Endometrial microvascular endothelial cells (primary cell): Measurements from ENCODE around the gene PCDHB9. TPM values are rescaled to one million over a fixed set of nuclear protein-coding genes. Genes with fewer than 3 reads are reported as not detected.
"Not testable (repeated sequence)": the region's sequence is repeated elsewhere in the genome, so short reads cannot be mapped to it uniquely, and the experiment has no call there.

Source experiments
- in situ Hi-C: cut with HindIII; loops from 2 replicates; pipeline ENCODE4 v1.10.0; 2017; ENCODE audit warnings: low sequenced_read_pairs, low pct_unique_long_range_greater_than_20kb; ENCODE audit errors: inconsistent ontology term
- total RNA-seq: library from RNA; depleted of rRNA; stranded (reverse); fragments of >200 nt; gene quantifications from one replicate; pipeline ENCODE4 v1.2.3, GENCODE V29; 2015; ENCODE audit errors: inconsistent ontology term

Gene PCDHB9
- total RNA-seq, 1 donor from 2014 or later, result not detected

- in situ Hi-C loops, result no loop called here
These were observed 4.7 kb upstream of the PCDHB9 start, which contains the start of gene PCDHB16 for GRCh38 chr5:141182248-141182647. Gene PCDHB16 (plus strand): TSS chr5:141182387. CDS start chr5:141182560, 173 bp downstream.

- in situ Hi-C loops, result not testable (repeated sequence)
These were observed 2.7 kb upstream of the PCDHB9 start for GRCh38 chr5:141184117-141184855.

- in situ Hi-C loops, result not testable (repeated sequence)
These were observed 1.7 kb downstream of the PCDHB9 start for GRCh38 chr5:141188682-141189081.

- in situ Hi-C loops, result not testable (repeated sequence)
These were observed 2.2 kb downstream of the PCDHB9 start for GRCh38 chr5:141189131-141189530.

GRCh38 chr5:141192110-141192725, 5.3 kb downstream of the PCDHB9 start, which contains the start of gene PCDHB10:
Gene PCDHB10 (plus strand): TSS chr5:141192353. CDS start chr5:141192553, 200 bp downstream.
- in situ Hi-C loops, result no loop called here

GRCh38 chr5:141194332-141194731, 7.4 kb downstream of the PCDHB9 start:
- in situ Hi-C loops, result not testable (repeated sequence)

GRCh38 chr5:141196363-141196762, 9.4 kb downstream of the PCDHB9 start:
- in situ Hi-C loops, result no loop called here

GRCh38 chr5:141199359-141200235, 12.6 kb downstream of the PCDHB9 start, which contains the start of gene PCDHB11:
Gene PCDHB11 (plus strand): TSS chr5:141199627. CDS start chr5:141199775, 148 bp downstream.
- in situ Hi-C loops, result no loop called here

- in situ Hi-C loops, result not testable (repeated sequence)
These were observed 14.2 kb downstream of the PCDHB9 start for GRCh38 chr5:141201126-141201525.

- in situ Hi-C loops, result not testable (repeated sequence)
These were observed 14.7 kb downstream of the PCDHB9 start for GRCh38 chr5:141201646-141202045.

GRCh38 chr5:141208478-141208877, 21.5 kb downstream of the PCDHB9 start, which contains the start of gene PCDHB12:
Gene PCDHB12 (plus strand): TSS chr5:141208719. CDS start chr5:141208908, 189 bp downstream.
- in situ Hi-C loops, result no loop called here

- in situ Hi-C loops, result not testable (repeated sequence)
These were observed 23.3 kb downstream of the PCDHB9 start for GRCh38 chr5:141210281-141210680.

GRCh38 chr5:141210849-141211248, 23.9 kb downstream of the PCDHB9 start:
- in situ Hi-C loops, result not testable (repeated sequence)

GRCh38 chr5:141213656-141214339, 26.8 kb downstream of the PCDHB9 start, which contains the start of gene PCDHB13:
Gene PCDHB13 (plus strand): TSS chr5:141213919. CDS start chr5:141214124, 205 bp downstream.
- in situ Hi-C loops, result not testable (repeated sequence)

GRCh38 chr5:141214583-141214982, 27.6 kb downstream of the PCDHB9 start:
- in situ Hi-C loops, result not testable (repeated sequence)

GRCh38 chr5:141215504-141215903, 28.5 kb downstream of the PCDHB9 start:
- in situ Hi-C loops, result not testable (repeated sequence)

- in situ Hi-C loops, result not testable (repeated sequence)
These were observed 29.1 kb downstream of the PCDHB9 start for GRCh38 chr5:141216035-141216434.

- in situ Hi-C loops, result no loop called here
These were observed 36.3 kb downstream of the PCDHB9 start, which contains the start of gene PCDHB14 for GRCh38 chr5:141223112-141223783. Gene PCDHB14 (plus strand): TSS chr5:141223343. CDS start chr5:141223506, 163 bp downstream.
